ENCODE measurements around the gene BSND. TPM values are rescaled to one million over a fixed set of nuclear protein-coding genes. Genes with fewer than 3 reads are reported as not detected.

Gene BSND
- total RNA-seq, 4 donors from 2014 or later = not detected

DNA sequence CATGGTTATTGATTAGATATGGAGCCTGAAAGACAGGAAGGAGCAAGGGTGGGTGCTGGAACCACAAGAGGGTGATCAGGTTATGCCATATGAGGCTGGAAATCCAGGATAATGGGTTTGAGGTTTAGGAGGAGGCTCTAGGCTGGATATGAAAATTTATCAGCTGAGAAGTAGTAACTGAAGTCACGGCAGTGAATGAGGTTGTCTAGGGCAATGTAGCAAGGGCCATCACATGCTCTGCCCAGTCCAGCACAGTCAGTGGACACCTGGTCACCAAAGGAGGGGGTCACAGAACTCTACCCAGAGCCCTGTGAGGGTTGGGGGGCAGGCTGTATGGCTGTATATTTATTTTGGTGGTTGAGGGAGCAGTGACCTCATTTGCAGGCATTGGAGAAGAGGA lies 28.9 kb upstream of the BSND start:
- no peaks in the 10 kb centered on the region for H3K27me3 ChIP-seq
- no peaks in the 10 kb centered on the region for H3K36me3 ChIP-seq
- TF ChIP-seq EP300 (IDR thresholded peaks at IDR 0.05) = no peak
- TF ChIP-seq POLR2A (IDR thresholded peaks at IDR 0.05) = no peak
- TF ChIP-seq, protein P1, sequence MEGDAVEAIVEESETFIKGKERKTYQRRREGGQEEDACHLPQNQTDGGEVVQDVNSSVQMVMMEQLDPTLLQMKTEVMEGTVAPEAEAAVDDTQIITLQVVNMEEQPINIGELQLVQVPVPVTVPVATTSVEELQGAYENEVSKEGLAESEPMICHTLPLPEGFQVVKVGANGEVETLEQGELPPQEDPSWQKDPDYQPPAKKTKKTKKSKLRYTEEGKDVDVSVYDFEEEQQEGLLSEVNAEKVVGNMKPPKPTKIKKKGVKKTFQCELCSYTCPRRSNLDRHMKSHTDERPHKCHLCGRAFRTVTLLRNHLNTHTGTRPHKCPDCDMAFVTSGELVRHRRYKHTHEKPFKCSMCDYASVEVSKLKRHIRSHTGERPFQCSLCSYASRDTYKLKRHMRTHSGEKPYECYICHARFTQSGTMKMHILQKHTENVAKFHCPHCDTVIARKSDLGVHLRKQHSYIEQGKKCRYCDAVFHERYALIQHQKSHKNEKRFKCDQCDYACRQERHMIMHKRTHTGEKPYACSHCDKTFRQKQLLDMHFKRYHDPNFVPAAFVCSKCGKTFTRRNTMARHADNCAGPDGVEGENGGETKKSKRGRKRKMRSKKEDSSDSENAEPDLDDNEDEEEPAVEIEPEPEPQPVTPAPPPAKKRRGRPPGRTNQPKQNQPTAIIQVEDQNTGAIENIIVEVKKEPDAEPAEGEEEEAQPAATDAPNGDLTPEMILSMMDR (IDR thresholded peaks at IDR 0.05) = no peak
- H3K4me1 ChIP-seq = peaks cover 0 to 10% (median 0%) of the 10 kb centered on the region in 4 donors
- no peak for DNase-seq (ENCODE audit: low spot score in 2 of 2)
- H3K9me3 ChIP-seq = no peaks in the 10 kb centered on the region
- no peak overlapping the region for H3K27ac ChIP-seq
- WGBS, 2 donors = 71 to 89% methylated on average over 1 of the region's 1 CpG
- no peak overlapping the region for H3K4me3 ChIP-seq

DNA sequence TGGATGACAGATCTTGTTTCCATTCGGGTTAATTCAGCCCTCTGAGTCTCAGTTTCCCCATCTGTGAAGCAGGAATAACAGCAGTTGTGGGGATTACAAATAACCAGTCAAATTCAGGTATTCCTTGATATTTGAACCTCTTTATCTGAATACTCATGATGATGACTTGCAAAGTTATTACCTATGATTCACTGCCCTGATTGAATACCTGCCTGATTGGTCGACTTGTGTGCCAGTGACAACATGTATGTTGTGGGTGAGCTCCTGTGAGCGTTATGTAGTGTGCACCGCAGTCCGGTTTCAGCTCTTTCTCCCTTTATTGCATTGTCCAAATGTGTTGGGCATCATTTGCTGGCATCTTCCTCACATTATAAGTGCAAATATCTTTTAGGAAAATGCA lies 27.8 kb upstream of the BSND start:
- peaks cover 0 to 10% (median 0%) of the 10 kb centered on the region in 4 donors for H3K4me1 ChIP-seq
- no peak for TF ChIP-seq EP300 (IDR thresholded peaks at IDR 0.05)
- no peak for TF ChIP-seq POLR2A (IDR thresholded peaks at IDR 0.05)
- TF ChIP-seq, protein P1 (IDR thresholded peaks at IDR 0.05) = no peak
- H3K27ac ChIP-seq = no peak overlapping the region
- DNase-seq (ENCODE audit: low spot score in 2 of 2) = no peak
- 77 to 91% methylated on average over 5 of the region's 5 CpGs for WGBS, 2 donors
- H3K9me3 ChIP-seq = no peaks in the 10 kb centered on the region
- no peaks in the 10 kb centered on the region for H3K36me3 ChIP-seq
- H3K27me3 ChIP-seq = no peaks in the 10 kb centered on the region
- no peak overlapping the region for H3K4me3 ChIP-seq

DNA sequence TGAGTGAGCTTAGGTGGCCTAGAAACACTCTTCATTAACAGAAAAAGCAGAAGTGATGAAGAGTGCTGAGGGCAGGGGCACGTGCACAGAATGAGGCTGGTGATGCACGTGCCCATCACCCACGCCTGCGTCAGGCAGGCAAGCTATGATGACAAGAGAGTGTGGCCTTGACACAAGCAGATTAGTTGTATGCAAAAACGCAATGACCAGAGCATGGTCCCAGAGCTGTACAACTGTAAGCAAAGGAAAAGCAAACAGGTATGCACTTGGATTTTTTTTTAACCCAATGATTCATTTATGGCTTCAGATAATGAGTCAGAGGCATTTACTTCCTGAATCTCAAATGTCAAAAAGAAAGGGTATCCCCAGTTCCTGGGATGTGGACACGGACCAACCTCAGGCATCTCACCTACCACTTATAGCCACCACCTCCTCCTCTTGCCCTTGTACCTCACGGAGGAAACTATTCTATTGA lies 27.4 kb upstream of the BSND start:
- H3K4me3 ChIP-seq = no peak overlapping the region
- peaks cover 0 to 10% (median 0%) of the 10 kb centered on the region in 4 donors for H3K4me1 ChIP-seq
- TF ChIP-seq POLR2A (IDR thresholded peaks at IDR 0.05) (no peak), EP300 (IDR thresholded peaks at IDR 0.05) (no peak)
- TF ChIP-seq, protein P1 (IDR thresholded peaks at IDR 0.05) = no peak
- no peaks in the 10 kb centered on the region for H3K36me3 ChIP-seq
- no peaks in the 10 kb centered on the region for H3K9me3 ChIP-seq
- no peak for DNase-seq (ENCODE audit: low spot score in 2 of 2)
- H3K27me3 ChIP-seq = no peaks in the 10 kb centered on the region
- 80 to 85% methylated on average over 7 of the region's 7 CpGs for WGBS, 2 donors
- no peak overlapping the region for H3K27ac ChIP-seq

DNA sequence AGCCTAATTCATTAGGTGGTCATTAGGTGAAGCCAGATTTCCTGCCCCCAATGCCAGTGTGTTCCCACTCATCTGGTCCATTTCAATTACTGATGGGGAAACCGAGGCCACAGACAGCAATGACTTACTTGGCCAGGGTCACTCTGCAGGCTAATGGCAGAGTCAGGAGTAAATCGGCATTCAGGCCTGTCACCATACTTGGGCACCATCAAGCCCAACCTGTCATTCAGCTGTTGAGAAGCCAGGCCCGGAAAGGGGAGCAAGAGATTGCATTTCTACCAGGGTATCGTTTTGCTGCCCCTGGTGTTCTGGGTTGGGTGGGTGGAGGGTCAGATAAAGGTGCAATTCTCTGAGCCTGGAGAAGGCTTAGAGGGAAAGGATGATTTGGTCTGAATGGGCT lies 26.3 kb upstream of the BSND start:
- WGBS, 2 donors = 77 to 82% methylated on average over 4 of the region's 4 CpGs
- no peak for DNase-seq (ENCODE audit: low spot score in 2 of 2)
- TF ChIP-seq, protein P1 (IDR thresholded peaks at IDR 0.05) = no peak
- TF ChIP-seq POLR2A (IDR thresholded peaks at IDR 0.05) (no peak), EP300 (IDR thresholded peaks at IDR 0.05) (no peak)
- Histone ChIP-seq H3K27ac (peak overlapping the region in 1 of 4 donors; percentile 23), H3K27me3 (no peaks in the 10 kb centered on the region), H3K4me1 (peaks cover 0 to 10% (median 0%) of the 10 kb centered on the region in 4 donors), H3K9me3 (no peaks in the 10 kb centered on the region), H3K36me3 (no peaks in the 10 kb centered on the region), H3K4me3 (no peak overlapping the region)

DNA sequence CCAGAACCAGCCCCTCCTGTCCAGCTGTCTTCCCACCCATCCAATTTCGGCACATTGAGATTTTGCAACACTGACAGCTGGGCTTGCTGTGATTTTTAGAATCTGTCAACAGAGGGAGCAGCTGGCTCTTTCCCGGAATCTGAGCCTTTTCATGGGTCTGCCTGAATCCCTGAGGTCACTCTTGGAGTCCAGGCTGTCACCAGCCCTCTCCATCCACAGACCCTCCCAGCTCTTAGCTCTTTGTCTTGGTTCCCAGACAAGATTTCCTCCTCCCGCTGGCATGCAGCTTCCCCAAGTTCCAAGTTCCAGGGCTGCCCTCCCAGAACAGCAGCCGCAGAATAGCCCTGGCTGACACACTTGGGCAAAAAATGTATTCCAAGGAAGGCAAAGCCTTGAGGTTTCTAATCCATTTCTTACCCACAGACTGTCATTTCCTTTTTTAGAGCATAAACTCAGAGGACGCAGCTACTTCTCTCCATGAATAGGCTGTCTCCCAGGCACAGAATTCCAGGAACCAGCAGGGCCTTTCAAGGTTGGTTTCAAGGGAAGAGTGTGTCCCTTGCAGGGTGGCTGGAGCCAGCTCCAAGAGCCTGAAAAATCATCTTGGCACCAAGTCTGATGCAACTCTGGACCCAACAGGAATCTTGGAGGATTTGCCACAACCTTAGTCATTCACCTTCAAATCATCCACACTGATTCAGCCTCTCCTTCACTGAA lies 25.4 kb upstream of the BSND start:
- peak in 1 of 2 donors; percentile 36 for DNase-seq (ENCODE audit: low spot score in 2 of 2)
- H3K9me3 ChIP-seq = no peaks in the 10 kb centered on the region
- H3K4me3 ChIP-seq = no peak overlapping the region
- H3K27me3 ChIP-seq = no peaks in the 10 kb centered on the region
- TF ChIP-seq EP300 (IDR thresholded peaks at IDR 0.05) = no peak
- TF ChIP-seq, protein P1 (IDR thresholded peaks at IDR 0.05) = peak in 3 of 5 experiments; percentile 15 to 25 (median 21)
- 19 to 27% methylated on average over 5 of the region's 5 CpGs for WGBS, 2 donors
- peak overlapping the region in 2 of 4 donors; percentile 43 for H3K27ac ChIP-seq
- no peaks in the 10 kb centered on the region for H3K36me3 ChIP-seq
- peaks cover 0 to 10% (median 0%) of the 10 kb centered on the region in 4 donors for H3K4me1 ChIP-seq
